Testis (tissue), 2 donors: ENCODE data around the gene CORIN.

Experiments
- CTCF ChIP-seq, 3 experiments: fragments of 450-650 bp in 2 of 3; fragments of 200-600 bp in 1 of 3; sonication (generic) in 1 of 3; IDR thresholded peaks; one replicate each; pipeline ENCODE4 v1.5.1; 2016 to 2019; ENCODE audit warnings: antibody characterized with exemption in 3 of 3, mild to moderate bottlenecking in 2 of 3, moderate library complexity in 1 of 3
- POLR2A ChIP-seq: fragments of 450-650 bp; IDR thresholded peaks from one replicate; pipeline ENCODE4 v1.6.1; 2017; ENCODE audit warnings: antibody characterized with exemption, mild to moderate bottlenecking, moderate library complexity

DNA sequence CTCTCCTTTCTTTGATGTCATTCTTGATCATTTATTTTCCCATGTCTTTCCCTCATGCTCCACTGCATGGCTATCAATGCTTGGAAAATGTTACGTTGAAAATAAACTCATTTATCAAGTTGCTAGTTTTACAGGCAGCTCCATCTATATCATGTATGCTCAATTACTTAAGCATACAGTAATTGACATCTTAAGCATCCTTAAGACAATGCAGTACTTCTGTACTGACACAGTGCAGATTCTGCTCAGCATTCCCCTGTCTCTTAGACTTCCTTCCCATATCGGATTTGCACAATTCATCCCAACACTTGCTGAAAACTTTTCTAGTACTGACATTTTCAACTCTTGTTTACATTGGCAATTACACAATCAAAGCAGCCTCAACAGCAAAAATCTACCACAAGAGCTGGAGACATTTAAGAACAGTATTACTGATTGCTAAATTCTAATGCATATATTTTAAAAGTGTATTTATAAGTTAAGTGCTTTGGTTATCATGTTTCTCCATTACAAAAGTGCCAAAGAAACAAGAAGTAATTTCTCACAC lies 187.2 kb downstream of the CORIN start:
- TF ChIP-seq CTCF (IDR thresholded peaks at IDR 0.05) (no peak), POLR2A (no peak)
